ENCODE results near the gene FTCDNL1. TPM values are rescaled to one million over a fixed set of nuclear protein-coding genes. Genes with fewer than 3 reads are reported as not detected.

FTCDNL1 gene
- polyA plus RNA-seq, 3 donors: 2.4 to 7.3 (median 4.1) TPM

- Mint-ChIP-seq H3K9me3 (peaks cover 2 to 6% (median 4%) of the 10 kb centered on the region in 7 donors), H3K27ac (peak overlapping the region in 1 of 7 donors; percentile 7), H3K36me3 (peaks cover 0 to 4% of the 10 kb centered on the region in 2 donors), H3K4me1 (no peaks in the 10 kb centered on the region), H3K4me3 (no peak overlapping the region), H3K27me3 (ENCODE audit: low read depth in 3 of 3) (no peaks in the 10 kb centered on the region)
- Histone ChIP-seq H3K9ac (ENCODE audit: insufficient read depth, low read length, poor library complexity, severe bottlenecking) (no peak overlapping the region), H2AFZ (ENCODE audit: insufficient read depth, low read depth, low read length, poor library complexity, severe bottlenecking) (no peak overlapping the region), H3K4me2 (replicated peaks; ENCODE audit: extremely low read depth, low read length, poor library complexity, severe bottlenecking) (no peak overlapping the region), H3K4me1 (ENCODE audit: control insufficient read depth in 1 of 2, insufficient read depth in 2 of 2, low read length in 2 of 2) (no peaks in the 10 kb centered on the region), H3K9me3 (replicated peaks in 1 of 2; ENCODE audit: control insufficient read depth in 1 of 2, insufficient read depth in 1 of 2, low read length in 2 of 2) (no peaks in the 10 kb centered on the region), H3K27ac (ENCODE audit: low read depth in 1 of 2, low read length in 2 of 2) (no peak overlapping the region), H3K4me3 (replicated peaks in 1 of 3; ENCODE audit: low read depth in 2 of 3, low read length in 3 of 3) (no peak overlapping the region), H3K36me3 (replicated peaks in 1 of 2; ENCODE audit: control insufficient read depth in 1 of 2, insufficient read depth in 2 of 2, low read length in 2 of 2) (no peaks in the 10 kb centered on the region), H3K27me3 (ENCODE audit: control insufficient read depth in 2 of 2, insufficient read depth in 2 of 2, low read length in 2 of 2) (no peaks in the 10 kb centered on the region), H3K79me2 (ENCODE audit: insufficient read depth, low read length) (no peaks in the 10 kb centered on the region), H4K20me1 (ENCODE audit: insufficient read depth, low read length) (no peaks in the 10 kb centered on the region)
- intact Hi-C loops (cut with micrococcal nuclease): no loop called here
- DNase-seq: no peak
- no peak for TF ChIP-seq CTCF (IDR thresholded peaks at IDR 0.05)
- WGBS (ENCODE audit: insufficient coverage): 93% methylated on average over 3 of the region's 7 CpGs
Measured at GRCh38 chr2:199810422-199811171, 40.4 kb downstream of the FTCDNL1 start.

GRCh38 chr2:199807966-199808365 is 43.0 kb downstream of the FTCDNL1 start:
- Mint-ChIP-seq H3K36me3 (peaks cover 0 to 4% of the 10 kb centered on the region in 2 donors), H3K27me3 (ENCODE audit: low read depth in 3 of 3) (peaks cover 0 to 1% (median 0%) of the 10 kb centered on the region in 3 donors), H3K4me1 (no peaks in the 10 kb centered on the region), H3K9me3 (peaks cover 2 to 6% (median 4%) of the 10 kb centered on the region in 7 donors), H3K27ac (no peak overlapping the region), H3K4me3 (no peak overlapping the region)
- Histone ChIP-seq H4K20me1 (ENCODE audit: insufficient read depth, low read length) (no peaks in the 10 kb centered on the region), H3K4me3 (replicated peaks in 1 of 3; ENCODE audit: low read depth in 2 of 3, low read length in 3 of 3) (no peak overlapping the region), H3K4me1 (ENCODE audit: control insufficient read depth in 1 of 2, insufficient read depth in 2 of 2, low read length in 2 of 2) (no peaks in the 10 kb centered on the region), H3K36me3 (replicated peaks in 1 of 2; ENCODE audit: control insufficient read depth in 1 of 2, insufficient read depth in 2 of 2, low read length in 2 of 2) (no peaks in the 10 kb centered on the region), H3K9me3 (replicated peaks in 1 of 2; ENCODE audit: control insufficient read depth in 1 of 2, insufficient read depth in 1 of 2, low read length in 2 of 2) (no peaks in the 10 kb centered on the region), H3K4me2 (replicated peaks; ENCODE audit: extremely low read depth, low read length, poor library complexity, severe bottlenecking) (no peak overlapping the region), H3K27ac (ENCODE audit: low read depth in 1 of 2, low read length in 2 of 2) (no peak overlapping the region), H3K79me2 (ENCODE audit: insufficient read depth, low read length) (no peaks in the 10 kb centered on the region), H2AFZ (ENCODE audit: insufficient read depth, low read depth, low read length, poor library complexity, severe bottlenecking) (no peak overlapping the region), H3K9ac (ENCODE audit: insufficient read depth, low read length, poor library complexity, severe bottlenecking) (no peak overlapping the region), H3K27me3 (ENCODE audit: control insufficient read depth in 2 of 2, insufficient read depth in 2 of 2, low read length in 2 of 2) (no peaks in the 10 kb centered on the region)
- intact Hi-C loops (cut with micrococcal nuclease): no loop called here
- DNase-seq: no peak
- TF ChIP-seq CTCF (IDR thresholded peaks at IDR 0.05): no peak

All from CD14-positive monocyte (primary cell).